Measurements from ENCODE around the gene CAPZA1. TPM values are rescaled to one million over a fixed set of nuclear protein-coding genes. Genes with fewer than 3 reads are reported as not detected.

Gene CAPZA1
- total RNA-seq, 6 experiments from 2014 or later = 34.8 to 85.8 (median 54.7) TPM

- TF ChIP-seq POLR2A (IDR thresholded peaks at IDR 0.05) (no peak), CTCF (IDR thresholded peaks at IDR 0.05) (no peak)
- DNase-seq = no peak
Observed at GRCh38 chr1:112686835-112687234, 67.2 kb downstream of the CAPZA1 start.

GRCh38 chr1:112687361-112687760, 67.7 kb downstream of the CAPZA1 start:
- TF ChIP-seq POLR2A (IDR thresholded peaks at IDR 0.05) (no peak), CTCF (IDR thresholded peaks at IDR 0.05) (no peak)
- DNase-seq (no peak), ATAC-seq (no peak)
- peaks cover 0 to 18% (median 7%) of the 10 kb centered on the region in 4 donors for H3K36me3 ChIP-seq
- intact Hi-C loops (cut with DNase I) = no loop called here
- 86% methylated on average over 2 of the region's 4 CpGs for WGBS (ENCODE audit: insufficient coverage, low coverage, low lambda C conversion rate, missing lambda C conversion rate)
- no peak overlapping the region for H3K4me3 ChIP-seq
- H3K27ac ChIP-seq = no peak overlapping the region
- no peaks in the 10 kb centered on the region for H3K9me3 ChIP-seq
- H3K27me3 ChIP-seq = no peaks in the 10 kb centered on the region
- H3K4me1 ChIP-seq = no peaks in the 10 kb centered on the region

More at GRCh38 chr1:112686835-112687234, 67.2 kb downstream of the CAPZA1 start:
- intact Hi-C loops (cut with DNase I) = no loop called here
- Histone ChIP-seq H3K27me3 (no peaks in the 10 kb centered on the region), H3K36me3 (peaks cover 0 to 15% (median 6%) of the 10 kb centered on the region in 4 donors), H3K4me3 (no peak overlapping the region), H3K27ac (no peak overlapping the region), H3K9me3 (no peaks in the 10 kb centered on the region), H3K4me1 (no peaks in the 10 kb centered on the region)
- no peak for ATAC-seq
- WGBS (ENCODE audit: insufficient coverage, low coverage, low lambda C conversion rate, missing lambda C conversion rate) = 92% methylated on average over 4 of the region's 4 CpGs

GRCh38 chr1:112687785-112688496, 68.3 kb downstream of the CAPZA1 start:
- Histone ChIP-seq H3K4me3 (no peak overlapping the region), H3K4me1 (no peaks in the 10 kb centered on the region), H3K27ac (no peak overlapping the region), H3K36me3 (peaks cover 0 to 24% (median 10%) of the 10 kb centered on the region in 4 donors), H3K27me3 (no peaks in the 10 kb centered on the region), H3K9me3 (no peaks in the 10 kb centered on the region)
- 81% methylated on average over 10 of the region's 13 CpGs for WGBS (ENCODE audit: insufficient coverage, low coverage, low lambda C conversion rate, missing lambda C conversion rate)
- intact Hi-C loops (cut with DNase I) = no loop called here
- DNase-seq (no peak), ATAC-seq (peak in 1 of 4 donors; percentile 6)
- TF ChIP-seq POLR2A (IDR thresholded peaks at IDR 0.05) (no peak), CTCF (IDR thresholded peaks at IDR 0.05) (no peak)

GRCh38 chr1:112688781-112689193, 69.2 kb downstream of the CAPZA1 start:
- Histone ChIP-seq H3K27me3 (no peaks in the 10 kb centered on the region), H3K27ac (no peak overlapping the region), H3K4me3 (no peak overlapping the region), H3K9me3 (no peaks in the 10 kb centered on the region), H3K4me1 (no peaks in the 10 kb centered on the region), H3K36me3 (peaks cover 0 to 31% (median 12%) of the 10 kb centered on the region in 4 donors)
- ATAC-seq (peak in 3 of 4 donors; percentile 34 to 35 (median 35)), DNase-seq (no peak)
- 67% methylated on average over 9 of the region's 13 CpGs for WGBS (ENCODE audit: insufficient coverage, low coverage, low lambda C conversion rate, missing lambda C conversion rate)
- intact Hi-C loops (cut with DNase I) = no loop called here
- TF ChIP-seq POLR2A (IDR thresholded peaks at IDR 0.05) (no peak), CTCF (IDR thresholded peaks at IDR 0.05) (no peak)
